CD4-positive, alpha-beta T cell (primary cell): ENCODE data around the gene H1-8. TPM values are rescaled to one million over a fixed set of nuclear protein-coding genes. Genes with fewer than 3 reads are reported as not detected.

Experiments
- ATAC-seq: fragments of 200-7000 bp; cut with Tn5 transposase; one replicate; pipeline ENCODE4 v1.10.0; 2022; ENCODE audit warnings: mild to moderate bottlenecking; ENCODE audit not compliant: poor library complexity
- CTCF ChIA-PET: fragments of 350-600 bp; sonication (Branson Sonifier 250); formaldehyde crosslinking; loops from one replicate; lab custom pipeline; 2021; ENCODE audit warnings: antibody characterized with exemption, inconsistent platforms; lab: Charles Lee
- POLR2A ChIA-PET: fragments of 350-600 bp; sonication (Branson Sonifier 250); formaldehyde crosslinking; loops from one replicate; lab custom pipeline; 2021; ENCODE audit warnings: antibody characterized with exemption, inconsistent platforms; lab: Charles Lee
- DNase-seq, 14 experiments: peaks; one replicate each; pipeline ENCODE4 v3.0.0-alpha.2; 2013 to 2020; ENCODE audit warnings: mixed read lengths in 2 of 14
- H3K27ac ChIP-seq, 2 donors: one replicate each; pipeline versions ENCODE4 v1.5.1 to v1.7.0; 2013; ENCODE audit warnings: low read length in 2 of 2, low read depth in 1 of 2, mild to moderate bottlenecking in 1 of 2
- H3K27me3 ChIP-seq, 2 experiments: 1 replicate in 1 of 2; 2 replicates in 1 of 2; pipeline versions ENCODE4 v1.6.1 to v1.7.0; 2013; ENCODE audit warnings: low read length in 2 of 2, control low read depth in 1 of 2, mild to moderate bottlenecking in 1 of 2, moderate library complexity in 1 of 2; ENCODE audit not compliant: insufficient read depth in 2 of 2, control insufficient read depth in 1 of 2
- H3K36me3 ChIP-seq: one replicate; pipeline ENCODE4 v1.6.1; 2013; ENCODE audit warnings: low read length, control low read depth; ENCODE audit not compliant: insufficient read depth
- H3K4me1 ChIP-seq: one replicate; pipeline ENCODE4 v1.6.1; 2013; ENCODE audit warnings: low read length, control low read depth; ENCODE audit not compliant: insufficient read depth
- H3K4me3 ChIP-seq: one replicate; pipeline ENCODE4 v1.5.1; 2013; ENCODE audit warnings: mild to moderate bottlenecking, low read length, moderate library complexity
- H3K9me3 ChIP-seq, 2 experiments: 1 replicate in 1 of 2; 2 replicates in 1 of 2; pipeline versions ENCODE4 v1.6.1 to v1.7.0; 2013; ENCODE audit warnings: low read length in 2 of 2, mild to moderate bottlenecking in 2 of 2, control low read depth in 1 of 2, moderate library complexity in 1 of 2; ENCODE audit not compliant: control insufficient read depth in 1 of 2, insufficient read depth in 1 of 2
- H3K27ac Mint-ChIP-seq: one replicate; pipeline ENCODE4 v1.8.0; 2020; ENCODE audit warnings: mixed read lengths
- H3K27me3 Mint-ChIP-seq: one replicate; pipeline ENCODE4 v1.8.0; 2021; ENCODE audit warnings: mixed read lengths
- H3K36me3 Mint-ChIP-seq: one replicate; pipeline ENCODE4 v1.8.0; 2021; ENCODE audit warnings: low read depth, mixed read lengths
- H3K4me1 Mint-ChIP-seq: one replicate; pipeline ENCODE4 v1.8.0; 2021; ENCODE audit warnings: low read depth, mixed read lengths
- H3K4me3 Mint-ChIP-seq: one replicate; pipeline ENCODE4 v1.8.0; 2020; ENCODE audit warnings: mild to moderate bottlenecking, mixed read lengths
- H3K9me3 Mint-ChIP-seq: one replicate; pipeline ENCODE4 v1.8.0; 2020; ENCODE audit warnings: mixed read lengths
- intact Hi-C, 2 experiments: fragments of 100-400 bp; cut with DNase I in 1 of 2; cut with micrococcal nuclease in 1 of 2; formaldehyde crosslinking; loops; one replicate each; pipeline versions ENCODE4 v1.15.1 to v1.9.0; 2023 to 2025; cut with DNase I, micrococcal nuclease
- total RNA-seq, 174 experiments: library from RNA in 2 of 174; stranded (reverse) in 2 of 174; gene quantifications; one replicate each; pipeline ENCODE4 v1.2.3 and lab custom pipeline; 2021 to 2026
- TF ChIP-seq, protein P1 (sequence below): fragments of 200-600 bp; IDR thresholded peaks from one replicate; pipeline ENCODE4 v1.8.0; 2022; ENCODE audit warnings: antibody characterized with exemption, mild to moderate bottlenecking

The H1-8 gene
- total RNA-seq, 2 experiments from 2014 or later = not detected

DNA sequence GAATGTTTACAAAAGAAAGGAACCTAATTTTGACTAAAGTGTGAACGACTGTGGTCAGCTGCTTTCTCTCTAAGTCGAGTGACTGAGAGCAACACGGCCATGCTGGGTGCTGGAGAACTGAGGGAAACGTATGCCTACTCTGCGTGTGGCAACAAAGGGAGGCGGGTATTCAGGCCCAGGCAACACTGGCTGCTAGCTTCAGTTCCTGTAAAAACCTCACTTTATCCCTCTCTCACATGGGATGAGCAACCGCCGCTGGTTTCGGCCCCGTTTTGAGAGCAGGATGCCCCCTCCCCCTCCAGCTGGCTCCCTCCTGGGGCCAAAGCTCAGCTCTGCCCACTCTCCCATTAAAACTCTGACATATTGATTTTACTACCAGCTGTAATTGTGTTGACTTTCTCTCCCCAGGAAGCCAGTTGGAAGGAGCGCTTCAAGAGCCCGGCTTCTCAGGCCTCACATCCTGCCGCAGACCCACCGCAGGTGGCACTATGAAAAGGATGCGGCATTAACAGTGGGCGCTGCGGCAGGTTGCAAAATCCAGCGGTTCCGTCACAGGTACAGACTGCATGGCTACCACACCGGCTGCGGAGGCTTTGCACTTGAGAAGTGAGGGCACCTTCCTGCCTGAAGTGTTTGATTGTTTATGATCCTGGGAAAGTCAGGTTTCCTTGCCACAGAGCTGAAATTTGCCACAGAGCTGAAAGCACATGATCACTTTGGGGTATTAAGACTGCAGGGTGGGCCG is 50.8 kb downstream of the H1-8 start:
- Mint-ChIP-seq H3K4me1 (peaks cover 40% of the 10 kb centered on the region), H3K27me3 (no peaks in the 10 kb centered on the region), H3K4me3 (peak overlapping the region; percentile 73), H3K36me3 (no peaks in the 10 kb centered on the region), H3K9me3 (no peaks in the 10 kb centered on the region), H3K27ac (peak overlapping the region; percentile 53)
- Histone ChIP-seq H3K36me3 (no peaks in the 10 kb centered on the region), H3K4me3 (peak overlapping the region; percentile 25), H3K4me1 (peaks cover 43% of the 10 kb centered on the region), H3K27me3 (no peaks in the 10 kb centered on the region), H3K9me3 (no peaks in the 10 kb centered on the region), H3K27ac (no peak overlapping the region)
- intact Hi-C loops = no loop called here
- ChIA-PET CTCF (no interaction called here), POLR2A (interaction anchor here (0.8 to 3.2 kb wide), 7 partner anchors 12 to 153 kb away, joined by 3 to 34 read pairs (median 3); partner anchors contain the start of gene PLXND1)
- TF ChIP-seq, protein P1, sequence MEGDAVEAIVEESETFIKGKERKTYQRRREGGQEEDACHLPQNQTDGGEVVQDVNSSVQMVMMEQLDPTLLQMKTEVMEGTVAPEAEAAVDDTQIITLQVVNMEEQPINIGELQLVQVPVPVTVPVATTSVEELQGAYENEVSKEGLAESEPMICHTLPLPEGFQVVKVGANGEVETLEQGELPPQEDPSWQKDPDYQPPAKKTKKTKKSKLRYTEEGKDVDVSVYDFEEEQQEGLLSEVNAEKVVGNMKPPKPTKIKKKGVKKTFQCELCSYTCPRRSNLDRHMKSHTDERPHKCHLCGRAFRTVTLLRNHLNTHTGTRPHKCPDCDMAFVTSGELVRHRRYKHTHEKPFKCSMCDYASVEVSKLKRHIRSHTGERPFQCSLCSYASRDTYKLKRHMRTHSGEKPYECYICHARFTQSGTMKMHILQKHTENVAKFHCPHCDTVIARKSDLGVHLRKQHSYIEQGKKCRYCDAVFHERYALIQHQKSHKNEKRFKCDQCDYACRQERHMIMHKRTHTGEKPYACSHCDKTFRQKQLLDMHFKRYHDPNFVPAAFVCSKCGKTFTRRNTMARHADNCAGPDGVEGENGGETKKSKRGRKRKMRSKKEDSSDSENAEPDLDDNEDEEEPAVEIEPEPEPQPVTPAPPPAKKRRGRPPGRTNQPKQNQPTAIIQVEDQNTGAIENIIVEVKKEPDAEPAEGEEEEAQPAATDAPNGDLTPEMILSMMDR = no peak
- peak in 13 of 14 experiments; percentile 27 to 82 (median 51) for DNase-seq
- ATAC-seq = peak; percentile 71

DNA sequence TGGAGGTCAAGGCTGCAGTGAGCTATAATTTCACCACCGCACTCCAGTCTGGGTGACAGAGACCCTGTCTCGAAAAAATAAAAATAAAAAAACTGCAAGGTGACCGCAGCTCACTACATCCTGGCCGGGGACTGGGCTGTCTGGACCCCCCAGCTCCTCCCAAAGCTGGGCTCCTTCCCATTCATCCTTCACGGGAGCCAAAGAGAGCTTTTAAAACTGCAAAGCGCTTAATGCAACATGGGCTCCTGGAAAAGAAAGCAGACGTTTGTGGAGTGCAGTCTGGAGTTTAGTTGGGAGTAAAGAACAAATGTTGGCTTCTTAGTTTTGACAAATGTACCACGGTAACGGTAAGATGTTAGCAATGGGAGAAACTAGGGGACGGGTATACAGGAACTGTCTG is 51.4 kb downstream of the H1-8 start:
- H3K4me3 ChIP-seq = no peak overlapping the region
- no peak overlapping the region for H3K27ac ChIP-seq
- H3K27me3 ChIP-seq = no peaks in the 10 kb centered on the region
- DNase-seq = no peak
- ChIA-PET POLR2A (interaction anchor here (1.6 to 3.2 kb wide), 3 partner anchors 11 to 26 kb away, joined by 3 to 34 read pairs (median 31); partner anchors contain the start of gene PLXND1), CTCF (no interaction called here)
- Mint-ChIP-seq H3K4me3 (no peak overlapping the region), H3K36me3 (no peaks in the 10 kb centered on the region), H3K9me3 (no peaks in the 10 kb centered on the region), H3K27me3 (no peaks in the 10 kb centered on the region), H3K27ac (peak overlapping the region; percentile 53), H3K4me1 (peaks cover 40% of the 10 kb centered on the region)
- intact Hi-C loops = no loop called here
- no peak for ATAC-seq
- H3K9me3 ChIP-seq = no peaks in the 10 kb centered on the region
- TF ChIP-seq, protein P1 = no peak
- H3K4me1 ChIP-seq = peaks cover 47% of the 10 kb centered on the region
- H3K36me3 ChIP-seq = no peaks in the 10 kb centered on the region

DNA sequence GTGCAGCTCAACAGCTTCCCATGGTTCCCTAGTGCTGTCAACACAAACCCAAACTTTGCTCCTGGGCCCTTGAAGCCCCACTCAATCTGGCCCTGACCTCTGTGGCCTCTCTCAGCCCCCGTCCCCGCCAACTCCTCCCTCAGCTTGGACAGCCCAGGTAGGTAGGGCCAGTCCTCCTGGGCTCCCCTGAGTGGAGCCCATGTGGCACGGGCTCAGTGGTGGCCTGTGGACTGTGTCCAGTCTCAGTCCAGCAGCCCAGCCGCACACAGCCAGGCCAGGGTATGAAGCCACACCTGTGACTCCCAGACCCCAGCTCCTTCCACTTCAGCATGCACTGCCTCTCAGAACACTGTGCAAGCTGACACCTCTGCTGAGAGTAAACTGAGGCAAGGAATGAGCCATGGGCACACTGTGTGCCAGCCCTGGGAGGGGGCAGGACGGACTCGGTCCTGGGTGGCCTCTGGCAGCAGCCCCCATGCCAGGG is 52.0 kb downstream of the H1-8 start:
- H3K36me3 ChIP-seq = no peaks in the 10 kb centered on the region
- no peak for DNase-seq
- Mint-ChIP-seq H3K36me3 (no peaks in the 10 kb centered on the region), H3K4me3 (no peak overlapping the region), H3K4me1 (peaks cover 40% of the 10 kb centered on the region), H3K9me3 (no peaks in the 10 kb centered on the region), H3K27ac (no peak overlapping the region), H3K27me3 (no peaks in the 10 kb centered on the region)
- CTCF ChIA-PET = interaction anchor here (1.2 kb wide), 1 partner anchor 10 kb away, joined by 3 read pairs; no protein-coding TSS in a partner anchor
- H3K27ac ChIP-seq = no peak overlapping the region
- intact Hi-C loops = no loop called here
- TF ChIP-seq, protein P1 = no peak
- no peak overlapping the region for H3K4me3 ChIP-seq
- H3K27me3 ChIP-seq = no peaks in the 10 kb centered on the region
- no peak for ATAC-seq
- POLR2A ChIA-PET = interaction anchor here (1.6 to 3.2 kb wide), 3 partner anchors 11 to 26 kb away, joined by 3 to 34 read pairs (median 31); partner anchors contain the start of gene PLXND1
- peaks cover 53% of the 10 kb centered on the region for H3K4me1 ChIP-seq
- H3K9me3 ChIP-seq = no peaks in the 10 kb centered on the region
